Measurements from ENCODE around the gene PRSS22. TPM values are rescaled to one million over a fixed set of nuclear protein-coding genes. Genes with fewer than 3 reads are reported as not detected.

The PRSS22 gene
- total and polyA plus RNA-seq, 2 donors from 2014 or later = 11.0 to 30.8 TPM

- no peaks in the 10 kb centered on the region for H3K4me1 ChIP-seq (ENCODE audit: control insufficient read depth in 2 of 3, insufficient read depth in 2 of 3, low read depth in 1 of 3, low read length in 3 of 3)
- peak; percentile 68 to 94 (median 78) for DNase-seq
- H3K9ac ChIP-seq (ENCODE audit: low read length in 3 of 3) = peak overlapping the region in 1 of 3 donors; percentile 65
- H3K36me3 ChIP-seq (ENCODE audit: control insufficient read depth in 2 of 3, insufficient read depth in 3 of 3, low read length in 3 of 3) = no peaks in the 10 kb centered on the region
- intact Hi-C loops (cut with DNase I) = no loop called here
- TF ChIP-seq CTCF (IDR thresholded peaks at IDR 0.05; ENCODE audit: borderline replicate concordance, extremely low read depth, insufficient read depth) = no peak
- H3K27ac ChIP-seq (ENCODE audit: low read depth in 2 of 2, low read length in 2 of 2) = peak overlapping the region; percentile 76 to 85
- H3K9me3 ChIP-seq (ENCODE audit: control insufficient read depth in 2 of 3, insufficient read depth in 1 of 3, low read length in 3 of 3) = peaks cover 0 to 12% (median 2%) of the 10 kb centered on the region in 3 donors
- H3K4me3 ChIP-seq (ENCODE audit: low read length in 3 of 3) = peak overlapping the region in 1 of 3 donors; percentile 21
- FAIRE-seq = no peak
- H3K27me3 ChIP-seq (ENCODE audit: control insufficient read depth, insufficient read depth, low read length) = no peaks in the 10 kb centered on the region
Observed at GRCh38 chr16:2858245-2859025, 465 bp upstream of the PRSS22 start.

GRCh38 chr16:2856686-2857450, 1.1 kb downstream of the PRSS22 start:
- no peak overlapping the region for H3K27ac ChIP-seq (ENCODE audit: low read depth in 2 of 2, low read length in 2 of 2)
- H3K4me1 ChIP-seq (ENCODE audit: control insufficient read depth in 2 of 3, insufficient read depth in 2 of 3, low read depth in 1 of 3, low read length in 3 of 3) = no peaks in the 10 kb centered on the region
- H3K9ac ChIP-seq (ENCODE audit: low read length in 3 of 3) = no peak overlapping the region
- H3K27me3 ChIP-seq (ENCODE audit: control insufficient read depth, insufficient read depth, low read length) = no peaks in the 10 kb centered on the region
- no peak overlapping the region for H3K4me3 ChIP-seq (ENCODE audit: low read length in 3 of 3)
- FAIRE-seq (no peak), DNase-seq (no peak)
- H3K9me3 ChIP-seq (ENCODE audit: control insufficient read depth in 2 of 3, insufficient read depth in 1 of 3, low read length in 3 of 3) = peaks cover 0 to 12% (median 2%) of the 10 kb centered on the region in 3 donors
- no peak for TF ChIP-seq CTCF (IDR thresholded peaks at IDR 0.05; ENCODE audit: borderline replicate concordance, extremely low read depth, insufficient read depth)
- intact Hi-C loops (cut with DNase I) = no loop called here
- no peaks in the 10 kb centered on the region for H3K36me3 ChIP-seq (ENCODE audit: control insufficient read depth in 2 of 3, insufficient read depth in 3 of 3, low read length in 3 of 3)

GRCh38 chr16:2856061-2856670, 1.8 kb downstream of the PRSS22 start:
- Histone ChIP-seq H3K36me3 (ENCODE audit: control insufficient read depth in 2 of 3, insufficient read depth in 3 of 3, low read length in 3 of 3) (no peaks in the 10 kb centered on the region), H3K4me1 (ENCODE audit: control insufficient read depth in 2 of 3, insufficient read depth in 2 of 3, low read depth in 1 of 3, low read length in 3 of 3) (no peaks in the 10 kb centered on the region), H3K9ac (ENCODE audit: low read length in 3 of 3) (no peak overlapping the region), H3K9me3 (ENCODE audit: control insufficient read depth in 2 of 3, insufficient read depth in 1 of 3, low read length in 3 of 3) (peaks cover 0 to 11% (median 2%) of the 10 kb centered on the region in 3 donors), H3K27me3 (ENCODE audit: control insufficient read depth, insufficient read depth, low read length) (no peaks in the 10 kb centered on the region), H3K27ac (ENCODE audit: low read depth in 2 of 2, low read length in 2 of 2) (no peak overlapping the region), H3K4me3 (ENCODE audit: low read length in 3 of 3) (no peak overlapping the region)
- FAIRE-seq = no peak
- no peak for TF ChIP-seq CTCF (IDR thresholded peaks at IDR 0.05; ENCODE audit: borderline replicate concordance, extremely low read depth, insufficient read depth)
- no peak for DNase-seq
- intact Hi-C loops (cut with DNase I) = no loop called here

Measured in kidney (tissue), 14 donors.